ENCODE data around the gene SIKE1.
A peak's percentile ranks its signal among the peaks of the same experiment; 100 is the strongest.
"Not testable (repeated sequence)": the region's sequence is repeated elsewhere in the genome, so short reads cannot be mapped to it uniquely, and the experiment has no call there.

The SIKE1 gene

GRCh38 chr1:114780344-114781226, at the start of gene SIKE1:
Gene SIKE1, minus strand, starts transcription at chr1:114780685. Its CDS starts 78 bp downstream, at chr1:114780607.
- DNase-seq, result peak; percentile 98

- not testable (repeated sequence) for DNase-seq
Observed at GRCh38 chr1:114830075-114830474, 49.6 kb upstream of the SIKE1 start.

GRCh38 chr1:114828251-114828650, 47.8 kb upstream of the SIKE1 start:
- peak; percentile 20 for DNase-seq

- DNase-seq, result no peak
Observed at GRCh38 chr1:114821978-114822377, 41.5 kb upstream of the SIKE1 start.

- DNase-seq, result no peak
Observed at GRCh38 chr1:114820392-114820791, 39.9 kb upstream of the SIKE1 start.

GRCh38 chr1:114819869-114820268, 39.4 kb upstream of the SIKE1 start:
- DNase-seq, result peak; percentile 14

GRCh38 chr1:114804449-114804848, 24.0 kb upstream of the SIKE1 start:
- not testable (repeated sequence) for DNase-seq

- DNase-seq, result no peak
Observed at GRCh38 chr1:114803001-114803400, 22.5 kb upstream of the SIKE1 start.

- no peak for DNase-seq
Observed at GRCh38 chr1:114794038-114794437, 13.6 kb upstream of the SIKE1 start.

GRCh38 chr1:114790581-114790980, 10.1 kb upstream of the SIKE1 start:
- DNase-seq, result not testable (repeated sequence)

GRCh38 chr1:114786440-114786839, 6.0 kb upstream of the SIKE1 start:
- DNase-seq, result not testable (repeated sequence)

GRCh38 chr1:114782476-114782875, 2.0 kb upstream of the SIKE1 start:
- DNase-seq, result no peak

- no peak for DNase-seq
Observed at GRCh38 chr1:114779722-114780121, 763 bp downstream of the SIKE1 start.

GRCh38 chr1:114776726-114777125, 3.8 kb downstream of the SIKE1 start:
- DNase-seq, result not testable (repeated sequence)

GRCh38 chr1:114771992-114772391, 8.5 kb downstream of the SIKE1 start:
- DNase-seq, result peak; percentile 24

GRCh38 chr1:114770989-114771388, 9.5 kb downstream of the SIKE1 start:
- DNase-seq, result no peak

- DNase-seq, result no peak
Observed at GRCh38 chr1:114764689-114765088, 15.8 kb downstream of the SIKE1 start.

GRCh38 chr1:114758256-114758832, 22.1 kb downstream of the SIKE1 start:
- DNase-seq, result peak; percentile 56

GRCh38 chr1:114757455-114758255, 22.8 kb downstream of the SIKE1 start, which contains the start of gene CSDE1:
Gene CSDE1, minus strand, starts transcription at chr1:114757984. Its CDS starts 18,094 bp downstream, at chr1:114739890.
- peak; percentile 99 for DNase-seq

GRCh38 chr1:114756949-114757454, 23.5 kb downstream of the SIKE1 start:
- peak; percentile 76 for DNase-seq

- peak; percentile 39 for DNase-seq
Observed at GRCh38 chr1:114756009-114756892, 24.2 kb downstream of the SIKE1 start.
